Panc1 (cell line): ENCODE measurements around the gene COQ8B. TPM values are rescaled to one million over a fixed set of nuclear protein-coding genes. Genes with fewer than 3 reads are reported as not detected.

Experiments
- ATAC-seq: fragments of 200-7000 bp; cut with Tn5 transposase; 2 replicates; pipeline ENCODE4 v1.9.1; 2020; ENCODE audit warnings: mild to moderate bottlenecking, moderate library complexity
- BruUV-seq: library from RNA; stranded (reverse); fragments of 400-500 nt; replicated peaks from 2 replicates; lab custom pipeline; 2021; lab: Mats Ljungman, UMichigan
- CTCF ChIA-PET: fragments of 300-600 bp; sonication (Branson Sonifier 250); formaldehyde crosslinking; loops from one replicate; lab custom pipeline; 2022; ENCODE audit warnings: antibody characterized with exemption; lab: Charles Lee
- POLR2A ChIA-PET: fragments of 300-600 bp; sonication (Branson Sonifier 250); formaldehyde crosslinking; loops from one replicate; lab custom pipeline; 2022; ENCODE audit warnings: antibody characterized with exemption; lab: Charles Lee
- DNase-seq: peaks from one replicate; pipeline ENCODE4 v3.0.0-alpha.2; 2010; ENCODE audit warnings: low read depth, low spot score
- H3K27ac ChIP-seq: 2 replicates; pipeline ENCODE4 v1.5.1; 2011; ENCODE audit warnings: mild to moderate bottlenecking, low read length, inconsistent platforms
- H3K27me3 ChIP-seq: fragments of 200-500 bp; sonication (Bioruptor generic); 2 replicates; pipeline ENCODE4 v1.6.0; 2014; ENCODE audit warnings: low read length, inconsistent platforms; ENCODE audit not compliant: control insufficient read depth, insufficient read depth
- H3K36me3 ChIP-seq: fragments of 200-500 bp; sonication (Bioruptor generic); 2 replicates; pipeline ENCODE4 v1.5.1; 2014; ENCODE audit warnings: inconsistent platforms, mild to moderate bottlenecking, low read length, moderate library complexity; ENCODE audit not compliant: control insufficient read depth, insufficient read depth
- H3K4me1 ChIP-seq: 2 replicates; pipeline ENCODE4 v1.5.1; 2011; ENCODE audit warnings: inconsistent platforms, mild to moderate bottlenecking, low read length, moderate library complexity; ENCODE audit not compliant: control insufficient read depth, insufficient read depth
- H3K4me3 ChIP-seq, 2 experiments: 2 replicates each; pipeline ENCODE4 v1.5.1; 2011 to 2012; ENCODE audit warnings: low read depth in 2 of 2, low read length in 2 of 2, mild to moderate bottlenecking in 2 of 2, inconsistent platforms in 1 of 2, moderate library complexity in 1 of 2
- H3K9me3 ChIP-seq: fragments of 200-500 bp; sonication (Bioruptor generic); 2 replicates; pipeline ENCODE4 v1.5.1; 2014; ENCODE audit warnings: low read depth, mild to moderate bottlenecking, inconsistent platforms, low read length, moderate library complexity; ENCODE audit not compliant: control insufficient read depth, insufficient read depth
- CTCF ChIP-seq: fragments of 450-650 bp; IDR thresholded peaks from 2 replicates; pipeline ENCODE4 v1.5.1; 2017; ENCODE audit warnings: mild to moderate bottlenecking
- POLR2AphosphoS5 ChIP-seq: IDR thresholded peaks from 2 replicates; pipeline ENCODE4 v1.6.1; 2012; ENCODE audit warnings: mild to moderate bottlenecking, low read depth, low read length, moderate library complexity
- REST ChIP-seq, 2 experiments: IDR thresholded peaks; 2 replicates each; pipeline ENCODE4 v1.6.1; 2011 to 2012; ENCODE audit warnings: low read depth in 2 of 2, control low read depth in 1 of 2, low read length in 1 of 2, mild to moderate bottlenecking in 1 of 2, moderate library complexity in 1 of 2; ENCODE audit not compliant: insufficient read depth in 1 of 2
- SIN3A ChIP-seq: IDR thresholded peaks from 2 replicates; pipeline ENCODE4 v1.6.1; 2012; ENCODE audit warnings: low read depth, mild to moderate bottlenecking, low read length, moderate library complexity, borderline replicate concordance; ENCODE audit not compliant: insufficient read depth
- TCF7L2 ChIP-seq: IDR thresholded peaks from 2 replicates; pipeline ENCODE4 v1.6.1; 2011; ENCODE audit warnings: mild to moderate bottlenecking, low read depth, low read length, inconsistent platforms
- in situ Hi-C: cut with HindIII; loops from 2 replicates; pipeline ENCODE4 v1.10.0; 2016; ENCODE audit warnings: low sequenced_read_pairs, low pct_unique_long_range_greater_than_20kb
- intact Hi-C: fragments of 100-400 bp; cut with micrococcal nuclease; formaldehyde crosslinking; loops from one replicate; pipeline ENCODE4 v1.10.0; 2022; ENCODE audit not compliant: unreplicated experiment
- total RNA-seq: library from RNA; stranded (reverse); gene quantifications from one replicate; pipeline ENCODE4 v1.2.1, GENCODE V29; 2021; ENCODE audit not compliant: unreplicated experiment

COQ8B gene
- total RNA-seq, 1 experiment from 2014 or later, result 15.6 TPM

GRCh38 chr19:40762754-40763470 is 46.2 kb upstream of the COQ8B start:
- intact Hi-C loops (no loop called here), in situ Hi-C loops (no loop called here)
- peaks cover 17% of the 10 kb centered on the region for H3K36me3 ChIP-seq
- ChIA-PET POLR2A (no interaction called here), CTCF (no interaction called here)
- no TSS peak for BruUV-seq
- ATAC-seq, result no peak
- DNase-seq, result no peak
- no peaks in the 10 kb centered on the region for H3K9me3 ChIP-seq
- H3K27ac ChIP-seq, result no peak overlapping the region
- no peak overlapping the region for H3K4me3 ChIP-seq
- no peaks in the 10 kb centered on the region for H3K4me1 ChIP-seq
- TF ChIP-seq SIN3A, result no peak
- no peak for TF ChIP-seq REST (IDR thresholded peaks at IDR 0.05; ENCODE audit: insufficient read depth in 1 of 2, low read depth in 2 of 2, low read length in 1 of 2)
- TF ChIP-seq POLR2AphosphoS5, result no peak
- TF ChIP-seq TCF7L2, result no peak
- TF ChIP-seq CTCF, result no peak
- no peaks in the 10 kb centered on the region for H3K27me3 ChIP-seq

- no TSS peak for BruUV-seq
- ChIA-PET CTCF (no interaction called here), POLR2A (no interaction called here)
- Histone ChIP-seq H3K27me3 (no peaks in the 10 kb centered on the region), H3K27ac (no peak overlapping the region), H3K4me1 (no peaks in the 10 kb centered on the region), H3K9me3 (no peaks in the 10 kb centered on the region), H3K4me3 (no peak overlapping the region), H3K36me3 (peaks cover 14% of the 10 kb centered on the region; the same call in 1 of the 2 replicates)
- no peak for ATAC-seq
- no peak for DNase-seq
- intact Hi-C loops, result no loop called here
- TF ChIP-seq REST (IDR thresholded peaks at IDR 0.05; ENCODE audit: insufficient read depth in 1 of 2, low read depth in 2 of 2, low read length in 1 of 2) (no peak), TCF7L2 (no peak), SIN3A (no peak), POLR2AphosphoS5 (no peak), CTCF (no peak)
- in situ Hi-C loops, result no loop called here
These were observed 42.7 kb upstream of the COQ8B start for GRCh38 chr19:40759352-40759751.
